ENCODE data around the gene COQ8A.

- no peak for TF ChIP-seq REST (IDR thresholded peaks at IDR 0.05; ENCODE audit: low read depth)
- no peak for TF ChIP-seq EGR1 (IDR thresholded peaks at IDR 0.05)
- TF ChIP-seq RAD21 (IDR thresholded peaks at IDR 0.05; ENCODE audit: low read depth): no peak
- TF ChIP-seq TAF1 (IDR thresholded peaks at IDR 0.05; ENCODE audit: low read depth): no peak
- TF ChIP-seq, protein P1, sequence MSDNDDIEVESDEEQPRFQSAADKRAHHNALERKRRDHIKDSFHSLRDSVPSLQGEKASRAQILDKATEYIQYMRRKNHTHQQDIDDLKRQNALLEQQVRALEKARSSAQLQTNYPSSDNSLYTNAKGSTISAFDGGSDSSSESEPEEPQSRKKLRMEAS (IDR thresholded peaks at IDR 0.05): no peak
- TF ChIP-seq, protein P2, sequence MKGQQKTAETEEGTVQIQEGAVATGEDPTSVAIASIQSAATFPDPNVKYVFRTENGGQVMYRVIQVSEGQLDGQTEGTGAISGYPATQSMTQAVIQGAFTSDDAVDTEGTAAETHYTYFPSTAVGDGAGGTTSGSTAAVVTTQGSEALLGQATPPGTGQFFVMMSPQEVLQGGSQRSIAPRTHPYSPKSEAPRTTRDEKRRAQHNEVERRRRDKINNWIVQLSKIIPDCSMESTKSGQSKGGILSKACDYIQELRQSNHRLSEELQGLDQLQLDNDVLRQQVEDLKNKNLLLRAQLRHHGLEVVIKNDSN (IDR thresholded peaks at IDR 0.05): no peak
- TF ChIP-seq CREB1 (IDR thresholded peaks at IDR 0.05; ENCODE audit: low read depth): no peak
- no peak for TF ChIP-seq FOXM1 (IDR thresholded peaks at IDR 0.05; ENCODE audit: borderline replicate concordance, low read depth)
- no peak for TF ChIP-seq EP300 (IDR thresholded peaks at IDR 0.05; ENCODE audit: borderline replicate concordance)
- TF ChIP-seq TCF12 (IDR thresholded peaks at IDR 0.05; ENCODE audit: low read depth): no peak
- TF ChIP-seq TEAD4 (IDR thresholded peaks at IDR 0.05): no peak
- no peak for TF ChIP-seq YY1 (IDR thresholded peaks at IDR 0.05; ENCODE audit: low read depth)
- TF ChIP-seq CEBPB (IDR thresholded peaks at IDR 0.05): no peak
Measured at GRCh38 chr1:226964611-226965486, 24.8 kb downstream of the COQ8A start.

Data from Ishikawa (cell line).